HG02610 (cell line): ENCODE data around the gene LRBA.
"Not testable (repeated sequence)": the region's sequence is repeated elsewhere in the genome, so short reads cannot be mapped to it uniquely, and the experiment has no call there.

Experiments
- ATAC-seq: cut with Tn5 transposase; IDR thresholded peaks from one replicate; pipeline ENCODE4 v1.9.1; 2021; ENCODE audit warnings: mild to moderate bottlenecking, moderate library complexity; ENCODE audit not compliant: unreplicated experiment

LRBA gene

DNA sequence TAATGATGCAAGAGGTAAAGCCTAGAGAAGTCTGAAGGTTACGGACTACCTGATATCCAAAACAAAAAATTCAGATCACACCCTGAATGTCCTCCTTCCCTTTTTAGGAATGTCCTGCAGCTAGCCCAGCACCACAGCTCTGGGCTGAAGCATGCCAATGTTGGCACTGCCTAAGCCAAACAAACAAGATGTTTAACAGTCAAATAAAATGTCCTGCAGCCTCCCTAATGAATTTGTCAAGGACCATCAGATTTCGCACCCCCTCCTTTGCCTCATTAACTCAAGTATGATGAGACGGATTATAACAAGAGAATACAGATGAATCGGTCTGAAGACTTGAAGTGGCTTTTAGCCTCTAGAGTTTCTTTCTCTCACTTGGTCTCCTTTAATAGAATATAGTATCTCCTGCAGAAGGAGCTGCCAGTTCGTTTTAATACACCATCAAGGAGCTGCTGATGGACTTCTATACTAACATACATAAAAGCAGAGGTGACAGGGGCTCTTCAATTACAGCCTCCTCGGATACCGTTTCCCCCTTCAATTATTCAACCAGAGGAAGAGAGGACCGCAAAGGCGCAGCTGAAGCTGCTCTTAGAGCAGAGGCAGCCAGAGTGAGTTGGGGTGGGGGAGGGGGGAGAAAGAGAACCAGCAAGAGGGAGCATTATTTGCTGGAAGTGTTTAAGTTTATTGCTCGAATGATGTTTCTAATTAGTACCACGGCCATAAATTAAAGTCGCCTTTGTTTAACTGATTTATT lies 436.2 kb downstream of the LRBA start:
- ATAC-seq, result no peak

DNA sequence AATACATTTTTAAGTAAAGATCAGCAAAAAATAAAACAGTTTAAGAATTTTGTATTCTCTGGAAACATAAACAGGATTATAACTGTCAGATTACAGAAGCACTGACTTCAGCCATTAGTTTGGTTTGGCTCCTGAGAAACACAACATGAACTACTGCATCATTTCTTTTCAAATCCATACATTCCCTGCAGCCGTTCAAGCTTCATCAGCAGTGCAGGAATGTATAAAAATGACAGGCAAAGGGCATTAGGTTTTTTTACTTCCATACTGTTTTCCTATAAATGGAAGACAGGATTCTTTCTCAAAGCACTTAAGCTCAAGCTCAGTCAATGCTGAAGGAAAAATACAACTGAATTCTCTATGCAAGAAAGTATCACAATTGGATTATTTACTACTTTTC lies 437.3 kb downstream of the LRBA start:
- no peak for ATAC-seq

DNA sequence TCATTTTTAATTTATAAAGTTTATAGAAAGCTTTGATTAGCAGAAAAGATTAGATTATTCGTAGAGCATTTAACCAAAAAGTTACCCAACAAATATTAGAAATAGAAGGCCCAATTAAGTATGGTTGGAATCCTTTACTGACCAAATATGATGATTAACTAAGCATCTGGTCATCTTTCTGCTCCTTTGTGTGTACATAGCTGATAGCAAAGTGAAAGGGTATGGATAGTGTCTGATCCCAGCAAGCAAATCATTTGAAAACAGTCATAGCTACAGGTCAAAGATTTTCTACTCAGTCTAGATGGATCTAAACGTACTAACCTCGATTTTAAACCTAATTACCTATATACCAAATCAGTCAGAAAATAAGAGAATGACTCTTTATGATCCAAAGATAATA lies 440.4 kb downstream of the LRBA start:
- no peak for ATAC-seq

DNA sequence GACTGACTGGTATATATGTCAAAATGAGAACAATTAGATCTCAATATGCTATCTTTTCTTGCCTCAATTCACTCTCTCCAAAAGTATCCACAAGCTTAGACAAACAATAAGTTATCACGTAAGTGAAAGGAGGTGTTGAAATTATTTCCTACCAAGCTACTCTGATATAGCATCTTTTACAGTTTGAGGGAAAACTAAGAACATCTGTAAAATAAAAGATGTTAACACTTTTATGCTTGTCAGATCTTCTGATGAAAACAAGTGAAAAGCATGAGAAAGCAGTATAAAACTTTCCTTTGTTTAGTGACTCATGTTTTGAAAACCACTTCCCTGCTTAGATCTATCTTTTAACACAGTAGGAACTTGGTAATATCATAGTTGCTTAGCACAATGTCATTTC lies 441.6 kb downstream of the LRBA start:
- ATAC-seq, result no peak

DNA sequence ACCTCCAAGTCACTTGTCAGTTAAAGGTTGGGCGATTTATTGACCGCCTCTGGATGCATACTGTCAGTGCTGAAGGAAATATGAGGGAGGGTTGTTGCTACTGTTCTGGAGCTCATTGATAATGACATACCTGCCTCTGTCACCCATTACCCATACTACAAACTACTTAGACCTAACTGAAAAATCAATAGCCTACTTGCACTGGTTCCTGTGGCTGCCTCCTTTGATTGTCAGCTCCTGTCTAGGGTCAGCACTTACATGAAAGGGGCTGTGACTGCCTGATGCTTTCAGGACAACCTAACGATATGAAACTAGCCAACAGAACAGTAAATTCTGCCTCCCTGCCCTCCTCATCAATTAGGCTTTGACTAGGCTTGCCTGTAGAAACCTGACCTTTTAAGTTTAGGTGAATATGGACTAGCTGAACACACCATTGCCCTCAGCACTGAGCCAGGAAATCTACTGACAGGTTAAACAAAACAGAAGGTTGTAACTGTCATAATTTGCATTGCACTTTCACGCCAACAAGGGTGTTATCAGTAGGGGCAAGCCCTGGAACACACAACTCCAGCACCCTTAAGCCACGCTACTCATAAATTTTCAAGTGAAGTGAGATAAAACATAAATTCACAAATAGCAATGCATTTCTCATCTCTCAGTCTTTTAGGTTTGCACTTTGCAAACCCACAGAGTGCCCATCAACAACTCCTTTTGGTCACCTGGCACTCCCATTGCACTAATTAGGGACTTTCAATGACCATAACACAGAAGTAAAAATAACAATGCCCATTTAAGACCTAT lies 442.2 kb downstream of the LRBA start:
- no peak for ATAC-seq

DNA sequence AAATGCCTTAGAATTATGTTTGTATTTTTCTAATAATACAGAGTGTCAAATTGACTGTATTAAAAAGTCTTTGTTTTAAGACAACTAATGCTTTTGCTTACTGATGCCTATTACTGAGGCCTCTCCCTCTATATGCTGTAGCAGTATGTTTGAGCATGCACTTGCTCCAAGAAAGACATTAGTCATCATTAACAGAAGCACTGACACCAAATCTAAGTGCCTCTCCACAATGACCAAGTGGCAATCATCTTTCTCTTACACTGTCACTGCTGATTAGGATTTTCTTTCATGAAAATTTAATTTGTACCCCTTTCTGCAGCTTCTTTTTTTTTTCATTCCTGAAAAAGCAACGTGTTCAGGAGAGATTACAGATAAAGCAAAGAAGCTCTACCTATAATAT lies 444.2 kb downstream of the LRBA start:
- no peak for ATAC-seq

DNA sequence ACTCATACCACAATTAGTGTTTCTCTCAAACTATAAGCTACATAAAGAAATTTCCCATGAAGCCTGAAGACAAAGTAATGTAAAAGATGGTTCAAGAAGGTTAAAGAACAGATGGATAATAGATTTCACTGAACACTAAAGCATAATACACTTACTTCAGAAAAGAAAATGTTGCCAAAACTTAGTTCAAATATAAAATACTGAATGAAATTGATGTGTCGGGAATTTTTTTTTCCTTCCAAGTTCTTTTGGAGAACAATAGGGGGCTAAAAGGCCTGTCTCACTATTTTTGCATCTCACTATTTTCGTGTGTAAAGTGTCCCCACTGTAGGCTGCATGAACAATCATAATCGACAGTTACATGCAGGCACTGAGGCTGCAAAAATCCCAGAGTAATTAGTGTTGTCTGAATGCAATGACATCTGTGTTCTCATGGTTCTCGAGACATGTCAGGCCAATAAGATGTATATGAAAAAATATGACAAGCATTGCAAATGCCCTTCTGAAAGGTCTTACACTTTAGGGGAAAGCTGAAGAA lies 445.0 kb downstream of the LRBA start:
- ATAC-seq, result no peak

DNA sequence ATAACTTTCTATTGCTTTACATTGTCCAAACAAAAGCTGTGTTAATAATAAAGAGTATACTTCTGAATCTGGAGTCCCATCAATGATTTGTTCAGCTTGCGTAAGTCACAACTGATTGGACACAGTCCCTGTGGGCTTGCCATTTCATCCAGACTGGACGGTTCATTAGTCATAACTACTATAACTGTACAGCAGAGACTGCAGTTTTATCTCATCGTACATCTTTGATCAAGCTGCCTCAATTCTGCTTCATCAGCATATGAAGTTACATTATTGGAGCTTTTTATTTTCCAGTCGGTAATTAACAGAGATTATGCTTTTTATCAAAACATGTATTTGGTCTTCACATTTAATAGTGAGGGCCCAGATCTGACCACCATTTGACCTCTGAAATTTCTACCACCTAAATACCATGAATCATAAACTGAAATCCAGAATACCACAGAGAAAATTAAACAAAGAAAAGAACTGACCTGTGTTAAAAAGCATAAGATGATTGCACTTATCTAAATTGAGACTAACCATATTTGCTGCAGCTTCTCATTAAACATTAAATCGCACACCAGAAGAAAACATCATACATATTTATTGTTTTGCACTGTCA lies 445.6 kb downstream of the LRBA start:
- ATAC-seq, result no peak

DNA sequence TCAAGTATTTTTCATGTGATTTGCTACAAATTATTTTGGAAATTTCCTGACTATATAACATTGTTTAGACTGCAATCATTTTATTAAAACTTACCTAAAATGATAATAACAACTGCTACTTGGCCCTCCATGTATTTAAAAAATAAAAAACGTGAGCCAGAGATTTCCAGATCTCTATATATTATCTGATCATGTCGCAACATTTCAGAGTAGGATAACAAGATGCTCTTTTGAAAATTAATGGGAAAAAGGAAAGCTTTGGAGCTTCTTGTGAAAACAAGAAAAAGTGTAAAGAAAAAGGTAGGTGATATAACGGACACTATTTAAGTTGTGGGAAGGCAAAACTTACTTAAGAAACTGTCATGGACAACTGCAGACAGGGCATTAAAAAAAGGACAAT lies 448.0 kb downstream of the LRBA start:
- no peak for ATAC-seq

DNA sequence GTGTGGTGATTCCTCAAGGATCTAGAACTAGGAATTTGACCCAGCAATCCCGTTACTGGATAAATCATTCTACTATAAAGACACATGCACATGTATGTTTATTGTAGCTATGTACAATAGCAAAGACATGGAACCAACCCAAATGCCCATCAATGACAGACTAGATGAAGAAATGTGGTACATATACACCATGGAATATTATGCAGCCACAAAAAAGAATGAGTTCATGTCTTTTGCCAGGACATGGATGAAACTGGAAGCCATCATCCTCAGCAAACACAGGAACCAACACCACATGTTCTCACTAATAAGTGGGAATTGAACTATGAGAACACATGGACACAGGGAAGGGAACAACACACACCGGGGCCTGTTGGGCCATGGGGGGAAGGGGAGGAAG lies 450.1 kb downstream of the LRBA start:
- not testable (repeated sequence) for ATAC-seq

DNA sequence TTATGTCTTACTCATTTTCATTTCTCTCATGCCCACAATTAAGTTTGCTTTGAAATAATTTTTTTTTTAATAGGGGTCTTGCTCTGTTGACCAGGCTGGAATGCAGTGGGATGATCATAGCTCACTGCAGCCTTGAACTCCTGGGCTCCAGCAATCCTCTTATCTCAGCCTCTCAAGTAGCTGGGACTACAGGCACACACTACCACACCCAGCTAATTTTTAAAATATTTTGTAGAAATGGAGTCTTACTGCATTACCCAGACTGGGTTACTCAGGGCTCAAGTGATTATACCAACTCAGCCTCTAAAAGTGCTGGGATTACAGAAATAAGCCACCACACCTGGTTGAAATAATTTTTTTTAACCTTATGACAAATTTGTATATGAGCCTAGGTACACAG lies 452.3 kb downstream of the LRBA start:
- ATAC-seq, result no peak

DNA sequence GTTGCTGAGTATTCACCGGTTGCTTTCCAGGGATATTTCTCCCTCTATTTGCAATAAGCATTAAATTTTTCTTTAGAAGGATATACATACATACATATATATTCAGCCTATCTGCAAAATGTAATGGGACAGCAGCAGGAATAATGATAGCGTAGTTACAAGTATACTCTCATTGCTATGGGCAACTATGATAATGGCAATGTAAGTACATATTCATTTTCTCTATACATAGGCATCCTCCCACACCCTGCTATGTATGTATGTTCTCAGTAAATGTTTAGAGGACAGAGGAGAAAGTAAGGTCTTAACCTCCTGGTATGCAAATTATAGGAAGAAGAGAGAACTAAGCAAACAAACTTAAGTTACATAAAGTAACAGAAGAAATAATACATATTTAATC lies 452.8 kb downstream of the LRBA start:
- ATAC-seq, result no peak

DNA sequence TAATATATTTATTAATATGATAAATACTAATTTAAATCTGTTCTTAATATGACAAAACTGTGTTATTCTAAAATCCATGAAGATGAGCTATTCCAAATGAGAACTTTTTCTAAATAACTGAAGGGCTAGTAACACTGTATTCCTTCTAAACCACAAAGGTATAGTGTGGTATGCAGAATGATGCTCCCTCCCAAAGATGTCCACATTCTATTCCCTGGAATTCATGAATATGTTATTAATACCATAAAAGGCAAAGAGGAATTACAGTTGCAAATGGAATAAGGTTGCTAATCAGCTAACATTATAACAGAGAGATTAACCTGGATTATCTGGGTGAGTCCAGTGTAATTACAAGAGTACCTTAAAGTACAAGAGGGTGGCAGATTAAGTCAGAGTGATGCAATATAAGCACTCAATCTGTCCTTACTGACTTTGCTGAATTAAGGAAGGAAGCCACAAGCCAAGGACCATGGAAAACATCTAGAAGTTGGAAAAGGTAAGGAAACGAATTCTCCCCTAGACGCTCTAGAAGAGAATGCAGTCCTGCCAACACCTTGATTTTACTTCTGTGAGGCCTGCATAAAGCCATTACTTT lies 453.8 kb downstream of the LRBA start:
- ATAC-seq, result no peak

DNA sequence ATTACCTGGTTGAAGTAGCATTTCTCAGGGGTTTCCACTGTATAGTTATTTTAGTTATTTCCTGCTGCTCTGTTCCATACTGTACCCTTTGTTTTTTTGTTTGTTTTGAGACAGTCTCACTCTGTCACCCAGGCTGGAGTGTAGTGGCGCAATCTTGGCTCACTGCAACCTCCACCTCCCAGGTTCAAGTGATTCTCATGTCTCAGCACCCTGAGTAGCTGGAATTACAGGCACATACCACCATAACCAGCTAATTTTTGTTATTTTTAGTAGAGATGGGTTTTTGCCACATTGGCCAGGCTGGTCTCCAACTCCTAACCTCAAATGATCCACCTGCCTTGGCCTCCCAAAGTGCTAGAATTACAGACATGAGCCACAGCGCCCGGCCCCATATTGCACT lies 457.3 kb downstream of the LRBA start:
- not testable (repeated sequence) for ATAC-seq

DNA sequence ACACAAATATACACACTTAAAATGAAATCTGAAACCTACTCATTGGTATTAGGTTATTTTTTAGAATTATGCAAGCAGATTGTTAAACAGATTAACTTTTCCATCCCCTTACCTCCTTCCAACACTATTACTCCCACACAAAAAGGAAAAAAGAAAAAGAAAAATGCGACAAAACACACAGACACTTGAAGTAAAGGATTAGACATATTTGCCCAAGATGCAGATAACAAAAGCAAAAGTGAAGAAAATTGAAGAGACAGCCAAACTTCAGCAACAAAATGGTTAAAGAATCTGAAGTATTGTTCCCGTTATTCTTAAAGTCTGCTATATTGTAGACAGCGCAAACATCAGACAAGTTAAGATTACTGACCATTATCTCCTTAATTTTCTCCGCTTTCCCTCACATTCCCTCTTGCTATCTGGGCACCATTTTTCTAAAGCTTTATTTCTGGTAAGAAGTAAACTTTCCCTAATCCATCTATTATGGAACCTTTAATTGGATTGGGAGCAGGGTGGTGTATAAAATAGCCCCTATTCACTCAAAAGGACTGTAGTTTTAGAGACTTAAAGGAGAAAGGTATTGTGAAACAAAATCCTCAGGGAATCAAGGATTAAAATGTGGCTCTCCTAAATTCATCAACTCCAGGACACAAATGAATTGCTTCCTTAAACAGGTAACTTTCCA lies 467.8 kb downstream of the LRBA start:
- no peak for ATAC-seq

DNA sequence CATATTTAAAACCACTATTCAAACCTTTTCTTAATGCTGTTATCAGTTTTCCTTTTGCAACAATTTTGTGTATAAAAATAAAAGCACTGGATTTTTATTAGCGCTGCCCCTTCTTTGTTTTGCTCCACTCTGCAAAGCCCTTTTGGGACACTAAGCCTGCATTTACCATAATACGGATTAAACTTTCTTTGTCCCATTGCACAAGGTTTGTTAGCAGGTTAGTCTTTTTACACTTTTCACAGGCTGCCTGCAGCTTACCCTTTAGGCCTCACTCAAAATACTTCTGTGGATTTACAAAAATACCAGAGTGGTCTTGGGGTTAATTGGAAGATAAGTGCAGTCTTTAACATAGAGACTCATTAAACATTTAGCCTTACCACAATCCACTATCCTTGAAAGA lies 468.8 kb downstream of the LRBA start:
- ATAC-seq, result no peak

DNA sequence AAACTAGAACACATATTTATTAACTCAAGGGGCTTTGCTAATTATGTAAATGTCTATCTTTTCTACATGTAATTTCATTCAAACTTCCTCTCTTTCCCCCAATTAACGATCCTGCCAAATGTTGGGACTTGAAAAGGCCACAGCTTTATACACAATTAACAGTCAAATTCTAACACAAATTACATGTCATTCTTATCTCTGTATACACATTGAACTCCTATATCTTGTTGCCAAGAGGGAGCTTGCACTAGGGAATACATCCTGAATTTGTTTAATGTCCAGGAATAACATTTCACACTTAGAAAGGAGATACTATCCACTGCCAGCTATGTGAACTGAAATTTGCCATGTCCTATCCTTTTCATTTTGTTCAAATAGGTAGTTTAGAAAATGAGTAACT lies 472.0 kb downstream of the LRBA start:
- no peak for ATAC-seq

DNA sequence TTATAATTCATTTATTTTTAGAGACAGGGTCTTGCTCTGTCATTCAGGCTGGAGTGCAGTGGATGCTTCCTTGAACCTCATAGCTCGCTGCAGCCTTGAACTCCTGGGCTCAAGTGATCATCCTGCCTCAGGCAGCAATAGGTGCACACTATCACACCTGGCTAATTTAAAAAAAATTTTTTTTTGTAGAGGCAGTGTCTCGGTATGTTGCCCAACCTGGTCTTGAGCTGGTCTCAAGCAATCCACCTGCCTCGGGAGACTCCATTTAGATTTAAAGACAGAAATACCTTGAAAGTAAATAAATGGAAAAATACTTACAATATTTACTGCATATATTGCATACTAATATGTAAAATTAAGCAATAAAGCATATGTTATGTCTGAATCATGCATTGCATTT lies 473.4 kb downstream of the LRBA start:
- ATAC-seq, result no peak

DNA sequence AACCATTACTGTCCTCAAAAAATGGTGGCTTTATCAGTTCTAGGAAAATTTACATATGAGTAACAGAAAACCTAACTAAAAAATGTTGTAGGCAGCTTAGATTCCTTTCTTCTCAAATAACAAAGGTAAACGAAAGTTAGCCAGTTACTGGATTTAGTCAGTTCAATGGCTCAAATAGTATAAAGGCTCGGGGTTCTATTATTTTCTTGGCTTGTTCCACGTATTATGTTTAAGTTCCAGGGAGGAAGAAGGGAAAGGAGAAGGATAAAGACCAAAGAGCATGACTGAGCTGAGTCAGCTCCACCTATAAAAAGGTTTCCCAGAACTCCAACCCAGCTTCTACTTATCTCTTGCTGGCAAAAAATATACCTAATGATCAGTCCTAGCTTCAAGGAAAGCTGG lies 474.1 kb downstream of the LRBA start:
- no peak for ATAC-seq

DNA sequence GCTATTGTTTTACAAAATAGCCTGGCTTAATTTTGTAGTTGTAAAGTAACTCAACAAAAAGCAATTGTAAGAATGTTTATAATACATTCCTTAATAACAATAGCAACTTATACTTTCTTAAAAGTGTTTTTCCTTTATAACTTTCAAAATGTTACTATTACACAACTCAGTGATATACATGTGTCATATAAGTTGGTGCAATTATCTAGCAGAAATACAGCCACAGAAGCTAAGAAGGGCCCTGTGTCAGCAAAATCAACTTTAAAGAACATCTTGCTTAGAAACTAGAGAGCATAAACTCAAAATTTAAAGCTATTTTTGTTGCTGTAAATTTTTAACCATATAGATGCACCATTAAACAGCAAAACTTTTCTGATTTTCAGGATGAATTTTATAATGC lies 474.5 kb downstream of the LRBA start:
- no peak for ATAC-seq

DNA sequence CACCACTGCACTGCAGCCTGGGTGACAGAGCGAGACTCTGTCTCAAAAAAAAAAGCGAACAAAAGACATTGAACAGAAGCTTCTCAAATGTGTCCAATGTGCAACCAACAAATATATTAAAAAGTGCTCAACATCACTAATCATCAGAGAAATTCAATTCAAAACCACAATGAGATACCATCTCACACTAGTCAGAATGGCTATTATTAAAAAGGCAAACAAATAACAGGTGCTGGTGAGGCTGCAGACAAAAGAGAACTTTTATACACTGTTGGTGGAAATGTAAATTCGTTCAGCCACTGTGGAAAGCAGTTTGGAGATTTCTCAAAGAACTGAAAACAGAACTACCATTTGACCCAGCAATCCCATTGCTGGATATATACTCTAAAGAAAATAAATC lies 477.2 kb downstream of the LRBA start:
- ATAC-seq, result not testable (repeated sequence)
